ENCODE data around the gene GSAP. TPM values are rescaled to one million over a fixed set of nuclear protein-coding genes. Genes with fewer than 3 reads are reported as not detected.
"Not testable (repeated sequence)": the region's sequence is repeated elsewhere in the genome, so short reads cannot be mapped to it uniquely, and the experiment has no call there.

The GSAP gene
- total and polyA plus RNA-seq, 12 donors, result 1.7 to 23.7 (median 7.9) TPM

DNA sequence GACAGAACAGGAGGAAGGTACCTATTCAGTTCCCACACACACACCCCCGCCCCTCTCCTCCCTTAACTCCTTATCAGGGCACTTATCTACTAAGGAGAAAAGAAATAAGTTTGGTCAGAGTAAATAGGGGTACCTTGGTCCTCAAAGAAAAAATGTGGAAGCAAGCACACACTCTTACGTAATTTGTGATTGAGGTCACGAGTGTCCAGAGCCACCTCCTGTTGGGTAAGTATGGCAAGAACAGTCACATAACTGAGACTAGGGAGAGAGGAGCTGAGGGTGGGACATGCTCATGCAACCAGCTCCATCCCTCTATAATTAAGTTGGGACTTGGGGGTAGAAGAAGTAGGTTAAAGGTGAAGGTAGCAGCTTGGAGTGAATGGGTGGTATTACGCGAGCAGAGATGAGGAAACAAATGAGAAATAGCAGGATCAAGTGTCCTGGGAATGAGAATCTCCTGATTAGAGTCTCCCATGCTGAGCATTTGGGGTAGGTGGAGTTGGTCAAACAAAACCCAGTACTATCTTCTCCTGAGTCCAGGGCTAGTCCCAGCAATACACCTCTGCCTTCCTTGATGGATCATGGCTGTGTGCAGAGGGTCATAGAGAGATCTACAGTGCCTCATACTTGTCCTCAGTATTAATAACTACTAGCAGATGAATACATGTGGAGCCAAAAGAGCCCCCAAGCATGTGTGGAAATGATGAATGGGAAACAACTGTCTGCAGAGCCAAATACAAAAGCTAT lies 77.1 kb downstream of the GSAP start:
- DNase-seq, result no peak
- no peaks in the 10 kb centered on the region for H3K27me3 ChIP-seq
- 76 to 84% methylated on average over 5 of the region's 5 CpGs for WGBS, 2 donors
- intact Hi-C loops (cut with DNase I), result loop anchor here in 2 of 10 donors (5.0 to 10.0 kb wide), 2 partner anchors 214 to 217 kb away; partner anchors contain the start of gene CCDC146 (in 2 of the 2)
- TF ChIP-seq, protein P1, sequence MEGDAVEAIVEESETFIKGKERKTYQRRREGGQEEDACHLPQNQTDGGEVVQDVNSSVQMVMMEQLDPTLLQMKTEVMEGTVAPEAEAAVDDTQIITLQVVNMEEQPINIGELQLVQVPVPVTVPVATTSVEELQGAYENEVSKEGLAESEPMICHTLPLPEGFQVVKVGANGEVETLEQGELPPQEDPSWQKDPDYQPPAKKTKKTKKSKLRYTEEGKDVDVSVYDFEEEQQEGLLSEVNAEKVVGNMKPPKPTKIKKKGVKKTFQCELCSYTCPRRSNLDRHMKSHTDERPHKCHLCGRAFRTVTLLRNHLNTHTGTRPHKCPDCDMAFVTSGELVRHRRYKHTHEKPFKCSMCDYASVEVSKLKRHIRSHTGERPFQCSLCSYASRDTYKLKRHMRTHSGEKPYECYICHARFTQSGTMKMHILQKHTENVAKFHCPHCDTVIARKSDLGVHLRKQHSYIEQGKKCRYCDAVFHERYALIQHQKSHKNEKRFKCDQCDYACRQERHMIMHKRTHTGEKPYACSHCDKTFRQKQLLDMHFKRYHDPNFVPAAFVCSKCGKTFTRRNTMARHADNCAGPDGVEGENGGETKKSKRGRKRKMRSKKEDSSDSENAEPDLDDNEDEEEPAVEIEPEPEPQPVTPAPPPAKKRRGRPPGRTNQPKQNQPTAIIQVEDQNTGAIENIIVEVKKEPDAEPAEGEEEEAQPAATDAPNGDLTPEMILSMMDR (IDR thresholded peaks at IDR 0.05), result no peak
- peaks cover 0 to 43% (median 20%) of the 10 kb centered on the region in 9 donors for H3K4me1 ChIP-seq
- no peaks in the 10 kb centered on the region for H3K9me3 ChIP-seq
- H3K4me3 ChIP-seq, result no peak overlapping the region
- ATAC-seq, result peak in 5 of 8 donors; percentile 24 to 40 (median 33)
- H3K36me3 ChIP-seq, result peaks cover 0 to 1% (median 0%) of the 10 kb centered on the region in 9 donors
- peak overlapping the region in 3 of 10 donors; percentile 9 to 67 (median 26) for H3K27ac ChIP-seq

- ATAC-seq (peak in 6 of 8 donors; percentile 18 to 71 (median 60)), DNase-seq (no peak)
- Histone ChIP-seq H3K27ac (peak overlapping the region in 7 of 10 donors; percentile 1 to 70 (median 37)), H3K4me3 (no peak overlapping the region), H3K9me3 (no peaks in the 10 kb centered on the region), H3K36me3 (peaks cover 0 to 5% (median 0%) of the 10 kb centered on the region in 9 donors), H3K27me3 (no peaks in the 10 kb centered on the region), H3K4me1 (peaks cover 0 to 43% (median 20%) of the 10 kb centered on the region in 9 donors)
- WGBS, 2 donors, result 57 to 80% methylated on average over 4 of the region's 4 CpGs
- intact Hi-C loops (cut with DNase I), result loop anchor here in 2 of 10 donors (5.0 to 10.0 kb wide), 2 partner anchors 213 to 216 kb away; partner anchors contain the start of gene CCDC146 (in 2 of the 2)
- TF ChIP-seq, protein P1 (IDR thresholded peaks at IDR 0.05), result no peak
Observed at GRCh38 chr7:77338260-77338659, 77.9 kb downstream of the GSAP start.

DNA sequence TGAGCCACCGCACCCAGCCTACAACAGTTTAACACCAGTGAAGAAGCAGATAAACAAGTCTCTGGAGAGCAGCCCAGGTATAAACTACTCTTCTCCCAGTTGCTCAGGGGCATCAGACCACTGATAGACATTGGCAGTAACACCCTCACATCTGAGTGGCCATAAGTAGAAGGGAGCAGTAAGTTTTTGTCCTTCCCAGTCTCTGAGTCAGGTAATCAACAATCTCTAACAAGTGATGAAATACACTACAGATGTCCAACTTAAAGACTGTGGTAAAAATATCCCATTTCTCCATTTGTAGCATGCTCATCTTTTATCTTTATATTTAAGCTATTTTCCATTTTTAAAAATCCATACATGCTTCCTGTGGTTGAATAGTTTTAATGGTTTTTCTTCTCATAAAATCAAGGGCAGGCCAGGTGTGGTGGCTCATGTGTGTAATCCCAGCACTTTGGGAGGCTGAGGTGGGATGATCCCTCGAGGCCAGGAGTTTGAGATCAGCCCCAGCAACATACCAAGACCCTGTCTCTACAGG lies 78.6 kb downstream of the GSAP start:
- intact Hi-C loops (cut with DNase I), result loop anchor here in 2 of 10 donors (5.0 to 10.0 kb wide), 2 partner anchors 213 to 215 kb away; partner anchors contain the start of gene CCDC146 (in 2 of the 2)
- Histone ChIP-seq H3K9me3 (no peaks in the 10 kb centered on the region), H3K36me3 (peaks cover 0 to 5% (median 0%) of the 10 kb centered on the region in 9 donors), H3K27me3 (no peaks in the 10 kb centered on the region), H3K4me1 (peaks cover 0 to 43% (median 20%) of the 10 kb centered on the region in 9 donors), H3K27ac (peak overlapping the region in 7 of 10 donors; percentile 1 to 70 (median 37)), H3K4me3 (no peak overlapping the region)
- ATAC-seq (no peak), DNase-seq (no peak)
- TF ChIP-seq, protein P1 (IDR thresholded peaks at IDR 0.05), result no peak
- WGBS, 2 donors, result 89 to 91% methylated on average over 2 of the region's 2 CpGs

- DNase-seq (no peak), ATAC-seq (no peak)
- intact Hi-C loops (cut with DNase I), result loop anchor here in 2 of 10 donors (5.0 to 10.0 kb wide), 2 partner anchors 211 to 213 kb away; partner anchors contain the start of gene CCDC146 (in 2 of the 2)
- TF ChIP-seq, protein P1 (IDR thresholded peaks at IDR 0.05), result no peak
- Histone ChIP-seq H3K4me3 (no peak overlapping the region), H3K27me3 (no peaks in the 10 kb centered on the region), H3K36me3 (peaks cover 0 to 5% (median 0%) of the 10 kb centered on the region in 9 donors), H3K27ac (no peak overlapping the region), H3K9me3 (no peaks in the 10 kb centered on the region), H3K4me1 (peaks cover 0 to 60% (median 37%) of the 10 kb centered on the region in 9 donors)
Observed at GRCh38 chr7:77335581-77335980, 80.6 kb downstream of the GSAP start.

- not testable (repeated sequence) for H3K4me3 ChIP-seq, H3K27ac ChIP-seq, DNase-seq, ATAC-seq, H3K36me3 ChIP-seq, H3K9me3 ChIP-seq, H3K27me3 ChIP-seq
- intact Hi-C loops (cut with DNase I), result loop anchor here in 7 of 10 donors (5.0 to 10.0 kb wide), 6 partner anchors 77 to 212 kb away; partner anchors contain the start of gene CCDC146 (in 2 of the 7)
- peaks cover 1 to 68% (median 48%) of the 10 kb centered on the region in 9 donors for H3K4me1 ChIP-seq
- 90 to 97% methylated on average over 2 of the region's 2 CpGs for WGBS, 2 donors
Observed at GRCh38 chr7:77334039-77334438, 82.1 kb downstream of the GSAP start.
